B cell (primary cell): ENCODE data around the gene PRR23A. TPM values are rescaled to one million over a fixed set of nuclear protein-coding genes. Genes with fewer than 3 reads are reported as not detected.

Experiments used
- ATAC-seq: fragments of 200-7000 bp; cut with Tn5 transposase; one replicate; pipeline ENCODE4 v1.10.0; 2021; ENCODE audit warnings: low read depth, mild to moderate bottlenecking, moderate number of reproducible peaks, moderate library complexity
- CTCF ChIA-PET: fragments of 350-600 bp; sonication (Branson Sonifier 250); formaldehyde crosslinking; loops from one replicate; lab custom pipeline; 2021; ENCODE audit warnings: antibody characterized with exemption, inconsistent platforms; lab: Charles Lee
- POLR2A ChIA-PET: fragments of 350-600 bp; sonication (Branson Sonifier 250); formaldehyde crosslinking; loops from one replicate; lab custom pipeline; 2021; ENCODE audit warnings: antibody characterized with exemption; lab: Charles Lee
- DNase-seq: peaks from one replicate; pipeline ENCODE4 v3.0.0; 2013
- H2AFZ ChIP-seq: 2 replicates; pipeline ENCODE4 v1.6.1; 2012; ENCODE audit warnings: mild to moderate bottlenecking, low read depth, low read length; ENCODE audit not compliant: insufficient read depth, poor library complexity, severe bottlenecking
- H3K27ac ChIP-seq, 2 donors: 1 replicate in 1 of 2; 2 replicates in 1 of 2; pipeline ENCODE4 v1.5.1; 2012 to 2013; ENCODE audit warnings: low read length in 2 of 2, mild to moderate bottlenecking in 2 of 2, moderate library complexity in 1 of 2
- H3K27me3 ChIP-seq, 4 experiments: fragments of 200-600 bp in 1 of 4; sonication (generic) in 1 of 4; replicated peaks in 1 of 4; 1 replicate in 2 of 4; 2 replicates in 2 of 4; pipeline versions ENCODE4 v1.6.1 to v1.7.0; 2013 to 2016; ENCODE audit warnings: low read length in 3 of 4, mild to moderate bottlenecking in 2 of 4, mixed read lengths in 1 of 4, moderate library complexity in 1 of 4; ENCODE audit not compliant: insufficient read depth in 4 of 4, control insufficient read depth in 3 of 4; ENCODE audit errors: control extremely low read depth in 1 of 4
- H3K36me3 ChIP-seq, 2 experiments: replicated peaks in 1 of 2; 1 replicate in 1 of 2; 2 replicates in 1 of 2; pipeline versions ENCODE4 v1.6.1 to v1.7.1; 2013; ENCODE audit warnings: low read length in 1 of 2; ENCODE audit not compliant: insufficient read depth in 2 of 2, control insufficient read depth in 1 of 2; ENCODE audit errors: control extremely low read depth in 1 of 2, extremely low read depth in 1 of 2
- H3K4me1 ChIP-seq, 2 donors: fragments of 200-600 bp in 1 of 2; sonication (generic) in 1 of 2; 1 replicate in 1 of 2; 2 replicates in 1 of 2; pipeline versions ENCODE4 v1.5.1 to v1.6.1; 2013 to 2017; ENCODE audit warnings: low read length in 2 of 2; ENCODE audit not compliant: control insufficient read depth in 2 of 2, insufficient read depth in 2 of 2
- H3K4me2 ChIP-seq: replicated peaks from 2 replicates; pipeline ENCODE3; 2012; ENCODE audit warnings: mild to moderate bottlenecking, low read depth, low read length; ENCODE audit not compliant: poor library complexity, severe bottlenecking
- H3K4me3 ChIP-seq, 5 experiments: fragments of 200-600 bp in 1 of 5; sonication (generic) in 1 of 5; 1 replicate in 3 of 5; 2 replicates in 2 of 5; pipeline versions ENCODE4 v1.5.1 to v1.7.0; 2011 to 2016; ENCODE audit warnings: low read length in 4 of 5, mild to moderate bottlenecking in 4 of 5, low read depth in 2 of 5, control low read depth in 1 of 5, moderate library complexity in 1 of 5; ENCODE audit not compliant: insufficient read depth in 1 of 5; ENCODE audit errors: control extremely low read depth in 1 of 5, extremely low read depth in 1 of 5
- H3K79me2 ChIP-seq: fragments of 200-600 bp; sonication (generic); one replicate; pipeline ENCODE4 v1.6.0; 2016; ENCODE audit warnings: low read length; ENCODE audit not compliant: control insufficient read depth, insufficient read depth
- H3K9ac ChIP-seq: fragments of 200-600 bp; sonication (generic); 2 replicates; pipeline ENCODE4 v1.6.1; 2017; ENCODE audit warnings: mild to moderate bottlenecking, low read length, moderate library complexity
- H3K9me3 ChIP-seq, 3 donors: one replicate each; pipeline versions ENCODE4 v1.6.1 to v1.7.1; 2013; ENCODE audit warnings: low read length in 2 of 3; ENCODE audit not compliant: control insufficient read depth in 2 of 3, insufficient read depth in 1 of 3; ENCODE audit errors: control extremely low read depth in 1 of 3
- H4K20me1 ChIP-seq: 2 replicates; pipeline ENCODE4 v1.6.0; 2012; ENCODE audit warnings: mild to moderate bottlenecking, low read length; ENCODE audit not compliant: insufficient read depth, control insufficient read depth, poor library complexity, severe bottlenecking
- H3K27ac Mint-ChIP-seq: one replicate; pipeline ENCODE4 v1.8.0; 2021; ENCODE audit warnings: mixed read lengths
- H3K27me3 Mint-ChIP-seq: one replicate; pipeline ENCODE4 v1.8.0; 2021; ENCODE audit warnings: mixed read lengths
- H3K4me1 Mint-ChIP-seq: one replicate; pipeline ENCODE4 v1.8.0; 2021; ENCODE audit warnings: mixed read lengths
- H3K4me3 Mint-ChIP-seq: one replicate; pipeline ENCODE4 v1.8.0; 2021; ENCODE audit warnings: mixed read lengths
- H3K9me3 Mint-ChIP-seq: one replicate; pipeline ENCODE4 v1.8.0; 2022; ENCODE audit warnings: mixed read lengths; ENCODE audit not compliant: insufficient read depth
- EZH2 ChIP-seq: IDR thresholded peaks from 2 replicates; pipeline ENCODE4 v1.6.1; 2012; ENCODE audit warnings: borderline replicate concordance, low read depth, mild to moderate bottlenecking, moderate library complexity, low read length; ENCODE audit not compliant: insufficient read depth, poor library complexity, severe bottlenecking
- WGBS: methylation state at CpG from one replicate; pipeline ENCODE4 v1.1.5; 2013; ENCODE audit warnings: missing lambda C conversion rate; ENCODE audit not compliant: insufficient coverage; 5-methylcytosine and 5-hydroxymethylcytosine counted together
- intact Hi-C: fragments of 100-400 bp; cut with micrococcal nuclease; formaldehyde crosslinking; loops from one replicate; pipeline ENCODE4 v1.10.0; 2022
- polyA plus RNA-seq: library from polyadenylated mRNA; depleted of rRNA; stranded (reverse); fragments of >200 nt; gene quantifications from 2 replicates; pipeline ENCODE4 v1.2.3, GENCODE V29; 2012
- total RNA-seq, 2 donors: library from RNA; stranded (reverse); fragments of 120-200 nt in 1 of 2; gene quantifications; 1 replicate in 1 of 2; 2 replicates in 1 of 2; pipeline versions ENCODE4 v1.2.3 to v1.2.4, GENCODE V29; 2013 to 2022
- TF ChIP-seq, protein P1 (sequence below): fragments of 200-600 bp; IDR thresholded peaks from one replicate; pipeline ENCODE4 v1.8.0; 2022; ENCODE audit warnings: antibody characterized with exemption, mild to moderate bottlenecking

The PRR23A gene
- total and polyA plus RNA-seq, 2 donors (not counting 1 experiment from before 2014, with no cell fraction given) = not detected

DNA sequence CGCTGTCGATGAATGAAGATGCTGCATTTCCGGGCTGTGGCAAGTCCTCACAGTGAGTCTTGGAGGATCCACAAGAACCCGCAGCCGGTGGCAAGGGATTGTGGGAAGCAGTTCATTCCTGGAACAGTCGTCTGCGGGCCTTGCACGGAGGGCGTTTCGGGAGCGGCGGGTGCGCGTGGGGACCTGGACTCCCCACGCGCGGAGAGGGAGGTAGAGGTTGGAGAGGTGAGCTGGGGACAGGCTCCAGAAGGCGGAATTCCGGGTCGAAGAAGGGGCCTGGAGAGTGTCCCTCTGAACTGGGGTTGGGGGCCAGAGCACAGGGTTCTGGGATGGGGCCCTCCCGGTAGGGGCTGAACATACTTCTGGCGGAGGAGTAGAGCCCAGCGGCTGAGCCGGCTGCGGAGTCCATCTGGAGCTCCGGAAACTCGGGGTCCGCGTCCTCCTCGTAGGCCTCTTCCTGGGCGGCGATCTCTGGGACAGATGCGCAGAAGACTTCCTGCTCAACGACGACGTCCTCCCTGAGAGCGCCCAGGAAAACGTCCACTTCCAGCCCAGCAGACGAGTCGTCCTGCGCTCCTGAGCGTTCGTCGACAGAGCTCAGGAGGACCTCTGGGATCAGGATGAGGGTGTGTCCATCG, 593 bp downstream of the PRR23A start:
- peaks cover 12% of the 10 kb centered on the region for H3K9me3 Mint-ChIP-seq
- 84% methylated on average over 42 of the region's 45 CpGs for WGBS
- no peaks in the 10 kb centered on the region for H3K79me2 ChIP-seq

GRCh38 chr3:138995706-138996105, 10.4 kb downstream of the PRR23A start:
- H3K4me3 Mint-ChIP-seq = no peak overlapping the region
- H3K9ac ChIP-seq = no peak overlapping the region
- DNase-seq = no peak
- no peak overlapping the region for H3K27ac ChIP-seq
- peaks cover 2% of the 10 kb centered on the region for H3K9me3 Mint-ChIP-seq
- peaks cover 10% of the 10 kb centered on the region for H3K27me3 Mint-ChIP-seq
- H3K4me1 Mint-ChIP-seq = no peaks in the 10 kb centered on the region
- H3K4me2 ChIP-seq = no peak overlapping the region
- H2AFZ ChIP-seq = no peak overlapping the region
- TF ChIP-seq EZH2 = no peak
- TF ChIP-seq, protein P1, sequence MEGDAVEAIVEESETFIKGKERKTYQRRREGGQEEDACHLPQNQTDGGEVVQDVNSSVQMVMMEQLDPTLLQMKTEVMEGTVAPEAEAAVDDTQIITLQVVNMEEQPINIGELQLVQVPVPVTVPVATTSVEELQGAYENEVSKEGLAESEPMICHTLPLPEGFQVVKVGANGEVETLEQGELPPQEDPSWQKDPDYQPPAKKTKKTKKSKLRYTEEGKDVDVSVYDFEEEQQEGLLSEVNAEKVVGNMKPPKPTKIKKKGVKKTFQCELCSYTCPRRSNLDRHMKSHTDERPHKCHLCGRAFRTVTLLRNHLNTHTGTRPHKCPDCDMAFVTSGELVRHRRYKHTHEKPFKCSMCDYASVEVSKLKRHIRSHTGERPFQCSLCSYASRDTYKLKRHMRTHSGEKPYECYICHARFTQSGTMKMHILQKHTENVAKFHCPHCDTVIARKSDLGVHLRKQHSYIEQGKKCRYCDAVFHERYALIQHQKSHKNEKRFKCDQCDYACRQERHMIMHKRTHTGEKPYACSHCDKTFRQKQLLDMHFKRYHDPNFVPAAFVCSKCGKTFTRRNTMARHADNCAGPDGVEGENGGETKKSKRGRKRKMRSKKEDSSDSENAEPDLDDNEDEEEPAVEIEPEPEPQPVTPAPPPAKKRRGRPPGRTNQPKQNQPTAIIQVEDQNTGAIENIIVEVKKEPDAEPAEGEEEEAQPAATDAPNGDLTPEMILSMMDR = no peak
- intact Hi-C loops = no loop called here
- no peak for ATAC-seq
- no peaks in the 10 kb centered on the region for H3K36me3 ChIP-seq
- H3K4me1 ChIP-seq = no peaks in the 10 kb centered on the region
- H3K27ac Mint-ChIP-seq = no peak overlapping the region
- peaks cover 0 to 3% (median 0%) of the 10 kb centered on the region in 4 experiments for H3K27me3 ChIP-seq
- no peaks in the 10 kb centered on the region for H4K20me1 ChIP-seq
- peaks cover 0 to 3% (median 0%) of the 10 kb centered on the region in 3 donors for H3K9me3 ChIP-seq
- H3K79me2 ChIP-seq = no peaks in the 10 kb centered on the region
- H3K4me3 ChIP-seq = no peak overlapping the region
- ChIA-PET CTCF (no interaction called here), POLR2A (no interaction called here)
- no CpG with 5 or more reads among the region's 1 CpG for WGBS

More for the DNA sequence above, 593 bp downstream of the PRR23A start:
- H3K4me1 ChIP-seq = no peaks in the 10 kb centered on the region
- H3K36me3 ChIP-seq = no peaks in the 10 kb centered on the region
- intact Hi-C loops = no loop called here
- H3K4me2 ChIP-seq = no peak overlapping the region
- CTCF ChIA-PET = no interaction called here
- no peak overlapping the region for H3K4me3 ChIP-seq
- DNase-seq = no peak
- Mint-ChIP-seq H3K27me3 (no peaks in the 10 kb centered on the region), H3K4me3 (no peak overlapping the region), H3K4me1 (no peaks in the 10 kb centered on the region), H3K27ac (no peak overlapping the region)
- ATAC-seq = no peak
- no peaks in the 10 kb centered on the region for H3K27me3 ChIP-seq
- H3K27ac ChIP-seq = no peak overlapping the region
- peaks cover 0 to 27% (median 0%) of the 10 kb centered on the region in 3 donors for H3K9me3 ChIP-seq
- no peaks in the 10 kb centered on the region for H4K20me1 ChIP-seq
- H2AFZ ChIP-seq = no peak overlapping the region
- TF ChIP-seq, protein P1 = no peak
- TF ChIP-seq EZH2 = no peak
- POLR2A ChIA-PET = no interaction called here
- no peak overlapping the region for H3K9ac ChIP-seq
